ENCODE results near the gene ELP4.
A peak's percentile ranks its signal among the peaks of the same experiment; 100 is the strongest.

Gene ELP4

DNA sequence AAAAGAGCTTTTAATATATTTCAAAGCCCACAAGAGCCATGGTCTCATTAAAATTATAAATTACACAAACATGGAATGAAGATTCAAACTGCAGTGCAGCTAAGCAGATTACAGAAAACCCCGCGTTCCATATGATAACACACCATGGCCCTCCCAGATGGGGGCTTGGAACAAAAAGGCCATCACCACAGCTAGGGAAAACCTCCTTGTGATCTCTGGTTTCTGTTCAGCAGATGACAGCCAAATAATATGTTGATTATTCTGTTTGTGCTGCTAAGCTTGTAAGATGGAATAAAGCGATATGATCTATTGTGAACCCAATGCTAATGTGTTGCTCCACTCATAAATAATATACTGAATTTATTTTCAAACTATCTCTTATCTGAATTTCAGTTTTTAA is 28.6 kb upstream of the ELP4 start:
- Histone ChIP-seq H3K9ac (ENCODE audit: low read length) (no peak overlapping the region), H3K79me2 (ENCODE audit: insufficient read depth, low read length) (peaks cover 49% of the 10 kb centered on the region), H3K27ac (ENCODE audit: low read depth, low read length, poor library complexity, severe bottlenecking) (no peak overlapping the region), H2AFZ (ENCODE audit: low read length) (no peak overlapping the region), H3F3A (ENCODE audit: insufficient read depth, low read length) (no peaks in the 10 kb centered on the region), H3K9me2 (ENCODE audit: low read depth, low read length) (no peaks in the 10 kb centered on the region), H3K9me3 (ENCODE audit: low read length) (0 out of 2 replicates have a peak, but pooled peaks cover 4% of the 10 kb centered on the region), H3K4me1 (ENCODE audit: insufficient read depth, low read length, severe bottlenecking) (no peaks in the 10 kb centered on the region), H3K36me3 (ENCODE audit: insufficient read depth, low read length) (peaks cover 5% of the 10 kb centered on the region; the same call in 1 of the 2 replicates), H3K4me2 (ENCODE audit: low read length) (no peak overlapping the region), H3K4me3 (ENCODE audit: low read depth, low read length, poor library complexity, severe bottlenecking) (no peak overlapping the region), H3K27me3 (ENCODE audit: insufficient read depth, low read length) (no peaks in the 10 kb centered on the region), H4K20me1 (ENCODE audit: insufficient read depth, low read length) (no peaks in the 10 kb centered on the region; the same call in 1 of the 2 replicates)
- TF ChIP-seq CTCF (IDR thresholded peaks at IDR 0.05; ENCODE audit: low read length) (no peak), EZH2 (IDR thresholded peaks at IDR 0.05; ENCODE audit: borderline replicate concordance, low read length) (no peak)

GRCh38 chr11:31484497-31484896 is 25.1 kb upstream of the ELP4 start:
- no peak overlapping the region for H3K9ac ChIP-seq (ENCODE audit: low read length)
- no peaks in the 10 kb centered on the region for H3K4me1 ChIP-seq (ENCODE audit: insufficient read depth, low read length, severe bottlenecking)
- H3K4me2 ChIP-seq (ENCODE audit: low read length) = no peak overlapping the region
- peaks cover 5% of the 10 kb centered on the region; the same call in 1 of the 2 replicates for H3K36me3 ChIP-seq (ENCODE audit: insufficient read depth, low read length)
- no peak overlapping the region for H3K4me3 ChIP-seq (ENCODE audit: low read depth, low read length, poor library complexity, severe bottlenecking)
- peaks cover 59% of the 10 kb centered on the region for H3K79me2 ChIP-seq (ENCODE audit: insufficient read depth, low read length)
- no peaks in the 10 kb centered on the region for H3K27me3 ChIP-seq (ENCODE audit: insufficient read depth, low read length)
- H3K9me2 ChIP-seq (ENCODE audit: low read depth, low read length) = no peaks in the 10 kb centered on the region
- no peak overlapping the region for H2AFZ ChIP-seq (ENCODE audit: low read length)
- no peak for TF ChIP-seq EZH2 (IDR thresholded peaks at IDR 0.05; ENCODE audit: borderline replicate concordance, low read length)
- no peak for TF ChIP-seq CTCF (IDR thresholded peaks at IDR 0.05; ENCODE audit: low read length)
- 0 out of 2 replicates have a peak, but pooled peaks cover 4% of the 10 kb centered on the region for H3K9me3 ChIP-seq (ENCODE audit: low read length)
- no peaks in the 10 kb centered on the region for H3F3A ChIP-seq (ENCODE audit: insufficient read depth, low read length)
- H4K20me1 ChIP-seq (ENCODE audit: insufficient read depth, low read length) = no peaks in the 10 kb centered on the region; the same call in 1 of the 2 replicates
- H3K27ac ChIP-seq (ENCODE audit: low read depth, low read length, poor library complexity, severe bottlenecking) = no peak overlapping the region

- Histone ChIP-seq H3K27ac (ENCODE audit: low read depth, low read length, poor library complexity, severe bottlenecking) (no peak overlapping the region), H2AFZ (ENCODE audit: low read length) (no peak overlapping the region), H3K4me2 (ENCODE audit: low read length) (no peak overlapping the region), H3K9me3 (ENCODE audit: low read length) (0 out of 2 replicates have a peak, but pooled peaks cover 4% of the 10 kb centered on the region), H3K4me3 (ENCODE audit: low read depth, low read length, poor library complexity, severe bottlenecking) (no peak overlapping the region), H3K27me3 (ENCODE audit: insufficient read depth, low read length) (no peaks in the 10 kb centered on the region), H3K9me2 (ENCODE audit: low read depth, low read length) (no peaks in the 10 kb centered on the region), H3K79me2 (ENCODE audit: insufficient read depth, low read length) (peaks cover 40% of the 10 kb centered on the region), H4K20me1 (ENCODE audit: insufficient read depth, low read length) (no peaks in the 10 kb centered on the region), H3K9ac (ENCODE audit: low read length) (no peak overlapping the region), H3F3A (ENCODE audit: insufficient read depth, low read length) (no peaks in the 10 kb centered on the region), H3K4me1 (ENCODE audit: insufficient read depth, low read length, severe bottlenecking) (no peaks in the 10 kb centered on the region), H3K36me3 (ENCODE audit: insufficient read depth, low read length) (0 out of 2 replicates have a peak, but pooled peaks cover 4% of the 10 kb centered on the region)
- peak; percentile 63 for TF ChIP-seq CTCF (IDR thresholded peaks at IDR 0.05; ENCODE audit: low read length)
- TF ChIP-seq EZH2 (IDR thresholded peaks at IDR 0.05; ENCODE audit: borderline replicate concordance, low read length) = no peak
Observed at GRCh38 chr11:31487848-31488247, 21.7 kb upstream of the ELP4 start.
